Hepatocyte (in vitro differentiated cells): ENCODE results near the gene SCGB2A2.

Experiments used
- CTCF ChIP-seq: fragments of 200-600 bp; sonication (generic); IDR thresholded peaks from 2 replicates; pipeline ENCODE4 v1.5.1; 2016; ENCODE audit warnings: antibody characterized with exemption, mild to moderate bottlenecking; ENCODE audit not compliant: poor library complexity
- EZH2 ChIP-seq: fragments of 200-600 bp; sonication (generic); IDR thresholded peaks from 2 replicates; pipeline ENCODE4 v1.6.1; 2016; ENCODE audit warnings: antibody characterized with exemption, mild to moderate bottlenecking, borderline replicate concordance

GRCh38 chr11:62221498-62221897 lies 48.5 kb upstream of the SCGB2A2 start:
- no peak for TF ChIP-seq EZH2
- no peak for TF ChIP-seq CTCF
